CD14-positive monocyte (primary cell): ENCODE measurements around the gene SLC24A3. TPM values are rescaled to one million over a fixed set of nuclear protein-coding genes. Genes with fewer than 3 reads are reported as not detected.
A peak's percentile ranks its signal among the peaks of the same experiment; 100 is the strongest.

Experiments used
- DNase-seq, 3 donors: peaks; one replicate each; pipeline ENCODE4 v3.0.0-alpha.2; 2011 to 2022
- H2AFZ ChIP-seq: 2 replicates; pipeline ENCODE4 v1.6.0; 2012; ENCODE audit warnings: mild to moderate bottlenecking, low read depth, low read length, inconsistent platforms; ENCODE audit not compliant: insufficient read depth, poor library complexity, severe bottlenecking
- H3K27ac ChIP-seq, 2 donors: 1 replicate in 1 of 2; 2 replicates in 1 of 2; pipeline ENCODE4 v1.5.1; 2012 to 2013; ENCODE audit warnings: low read length in 2 of 2, control low read depth in 1 of 2, inconsistent platforms in 1 of 2, low read depth in 1 of 2, mild to moderate bottlenecking in 1 of 2
- H3K27me3 ChIP-seq, 2 donors: one replicate each; pipeline versions ENCODE4 v1.6.0 to v1.6.1; 2011 to 2013; ENCODE audit warnings: low read length in 2 of 2; ENCODE audit not compliant: control insufficient read depth in 2 of 2, insufficient read depth in 2 of 2
- H3K36me3 ChIP-seq, 2 donors: replicated peaks in 1 of 2; 1 replicate in 1 of 2; 2 replicates in 1 of 2; pipeline versions ENCODE4 v1.5.1 to v1.6.1; 2012 to 2013; ENCODE audit warnings: low read length in 2 of 2, control low read depth in 1 of 2, inconsistent platforms in 1 of 2, mild to moderate bottlenecking in 1 of 2; ENCODE audit not compliant: insufficient read depth in 2 of 2, control insufficient read depth in 1 of 2
- H3K4me1 ChIP-seq, 2 donors: 1 replicate in 1 of 2; 2 replicates in 1 of 2; pipeline versions ENCODE4 v1.5.1 to v1.6.1; 2012 to 2013; ENCODE audit warnings: low read length in 2 of 2, control low read depth in 1 of 2, inconsistent platforms in 1 of 2, mild to moderate bottlenecking in 1 of 2, moderate library complexity in 1 of 2; ENCODE audit not compliant: insufficient read depth in 2 of 2, control insufficient read depth in 1 of 2
- H3K4me2 ChIP-seq: replicated peaks from 2 replicates; pipeline ENCODE3; 2012; ENCODE audit warnings: low read length, moderate library complexity, mild to moderate bottlenecking; ENCODE audit not compliant: poor library complexity, severe bottlenecking; ENCODE audit errors: extremely low read depth
- H3K4me3 ChIP-seq, 3 experiments: fragments of 200-600 bp in 1 of 3; sonication (generic) in 1 of 3; replicated peaks in 1 of 3; 1 replicate in 2 of 3; 2 replicates in 1 of 3; pipeline ENCODE4 v1.5.1; 2011 to 2013; ENCODE audit warnings: low read length in 3 of 3, mild to moderate bottlenecking in 3 of 3, control low read depth in 2 of 3, low read depth in 2 of 3, inconsistent platforms in 1 of 3, moderate library complexity in 1 of 3
- H3K79me2 ChIP-seq: 2 replicates; pipeline ENCODE4 v1.6.0; 2012; ENCODE audit warnings: mild to moderate bottlenecking, control low read depth, inconsistent platforms, low read length, moderate library complexity; ENCODE audit not compliant: insufficient read depth
- H3K9ac ChIP-seq: 2 replicates; pipeline ENCODE4 v1.6.0; 2017; ENCODE audit warnings: low read length, mild to moderate bottlenecking; ENCODE audit not compliant: insufficient read depth, poor library complexity, severe bottlenecking
- H3K9me3 ChIP-seq, 2 donors: replicated peaks in 1 of 2; 1 replicate in 1 of 2; 2 replicates in 1 of 2; pipeline versions ENCODE4 v1.5.1 to v1.6.1; 2012 to 2013; ENCODE audit warnings: low read length in 2 of 2, control low read depth in 1 of 2; ENCODE audit not compliant: control insufficient read depth in 1 of 2, insufficient read depth in 1 of 2
- H4K20me1 ChIP-seq: 2 replicates; pipeline ENCODE4 v1.6.0; 2012; ENCODE audit warnings: mild to moderate bottlenecking, low read length, control low read depth, moderate library complexity; ENCODE audit not compliant: insufficient read depth
- H3K27ac Mint-ChIP-seq, 7 donors: one replicate each; pipeline ENCODE4 v1.8.0; 2020; ENCODE audit warnings: mild to moderate bottlenecking in 7 of 7, mixed read lengths in 7 of 7, moderate library complexity in 6 of 7, inconsistent platforms in 2 of 7
- H3K27me3 Mint-ChIP-seq, 3 donors: one replicate each; pipeline ENCODE4 v1.8.0; 2021 to 2022; ENCODE audit warnings: low read depth in 3 of 3, mild to moderate bottlenecking in 3 of 3, mixed read lengths in 3 of 3, moderate library complexity in 3 of 3, inconsistent platforms in 1 of 3
- H3K36me3 Mint-ChIP-seq, 2 donors: one replicate each; pipeline ENCODE4 v1.8.0; 2020; ENCODE audit warnings: mixed read lengths in 2 of 2, inconsistent platforms in 1 of 2, mild to moderate bottlenecking in 1 of 2
- H3K4me1 Mint-ChIP-seq: one replicate; pipeline ENCODE4 v1.8.0; 2020; ENCODE audit warnings: mild to moderate bottlenecking, mixed read lengths
- H3K4me3 Mint-ChIP-seq, 2 donors: one replicate each; pipeline ENCODE4 v1.8.0; 2020; ENCODE audit warnings: mild to moderate bottlenecking in 2 of 2, mixed read lengths in 2 of 2, moderate library complexity in 1 of 2
- H3K9me3 Mint-ChIP-seq, 7 donors: one replicate each; pipeline ENCODE4 v1.8.0; 2020 to 2022; ENCODE audit warnings: mixed read lengths in 7 of 7, mild to moderate bottlenecking in 6 of 7, moderate library complexity in 6 of 7, inconsistent platforms in 2 of 7
- CTCF ChIP-seq: fragments of 200-600 bp; IDR thresholded peaks from one replicate; pipeline ENCODE4 v1.8.0; 2022; ENCODE audit warnings: antibody characterized with exemption, mild to moderate bottlenecking
- WGBS: methylation state at CpG from one replicate; pipeline ENCODE4 v1.1.5; 2013; ENCODE audit warnings: missing lambda C conversion rate; ENCODE audit not compliant: insufficient coverage; 5-methylcytosine and 5-hydroxymethylcytosine counted together
- intact Hi-C, 2 donors: fragments of 100-400 bp; cut with micrococcal nuclease; formaldehyde crosslinking; loops; one replicate each; pipeline versions ENCODE4 v1.15.0 to v1.15.1; 2023
- polyA minus RNA-seq: library from RNA; depleted of rRNA, polyadenylated mRNA; stranded (reverse); fragments of >200 nt; gene quantifications from 2 replicates; pipeline ENCODE4 v1.2.3, GENCODE V29; 2012
- polyA plus RNA-seq, 3 donors: library from polyadenylated mRNA; depleted of rRNA in 1 of 3; unstranded in 2 of 3; stranded (reverse) in 1 of 3; fragments of 300-500 nt in 2 of 3; fragments of >200 nt in 1 of 3; fragmentation: Illumina TruSeq in 2 of 3; gene quantifications; 1 replicate in 2 of 3; 2 replicates in 1 of 3; pipeline ENCODE4 v1.2.3, GENCODE V29; 2012 to 2021
- total RNA-seq, 12 experiments: library from RNA in 1 of 12; stranded (reverse) in 1 of 12; fragments of 120-200 nt in 1 of 12; gene quantifications; one replicate each; pipeline ENCODE4 v1.2.4 and lab custom pipeline; 2013 to 2026; ENCODE audit warnings: mixed read lengths in 6 of 12, inconsistent platforms in 1 of 12

SLC24A3 gene
- total RNA-seq (2013), result 0.04 TPM
- polyA plus RNA-seq (under 1 TPM in 2 of 3 donors, not detected in 1; 0.04 to 0.08 TPM), polyA minus RNA-seq (under 0.01 TPM in 1 of 2 replicates, not detected in the other), total RNA-seq (lab: John Stamatoyannopoulos, UW) (0.31 to 2.6 (median 0.43) reads per million in 11 experiments)

- Mint-ChIP-seq H3K27ac (peak within 1 kb of the TSS in 2 of 7 donors; percentile 37 to 70), H3K36me3 (peaks cover 0 to 3% of the 10 kb centered on the region in 2 donors), H3K9me3 (peaks cover 0 to 3% (median 0%) of the 10 kb centered on the region in 7 donors), H3K4me1 (peaks cover 25% of the 10 kb centered on the region), H3K4me3 (peak within 1 kb of the TSS; percentile 71 to 82), H3K27me3 (peaks cover 23 to 42% (median 34%) of the 10 kb centered on the region in 3 donors)
- H3K36me3 ChIP-seq, result no peaks in the 10 kb centered on the region
- peaks cover 14 to 23% of the 10 kb centered on the region in 2 donors for H3K27me3 ChIP-seq
- peak within 1 kb of the TSS; percentile 47 for H3K9ac ChIP-seq
- H4K20me1 ChIP-seq, result no peaks in the 10 kb centered on the region
- peak within 1 kb of the TSS; percentile 83 for H3K4me2 ChIP-seq
- H3K27ac ChIP-seq, result no peak within 1 kb of the TSS
- peaks cover 19 to 21% of the 10 kb centered on the region in 2 donors for H3K4me1 ChIP-seq
- under 1% methylated on average over 54 of the region's 61 CpGs for WGBS
- H3K79me2 ChIP-seq, result no peaks in the 10 kb centered on the region
- DNase-seq, result no peak
- no peak for TF ChIP-seq CTCF
- intact Hi-C loops, result loop anchor here (10.0 kb wide), 2 partner anchors 62 to 102 kb away; no protein-coding TSS in a partner anchor
- H3K9me3 ChIP-seq, result no peaks in the 10 kb centered on the region
- peak within 1 kb of the TSS; percentile 81 for H2AFZ ChIP-seq
- peak within 1 kb of the TSS; percentile 27 to 71 (median 32) for H3K4me3 ChIP-seq
These were observed at the start of gene SLC24A3 for GRCh38 chr20:19212469-19212815. TSS of gene SLC24A3 (plus strand) at chr20:19212642.

- no peaks in the 10 kb centered on the region for H3K4me1 ChIP-seq
- DNase-seq, result no peak
- H3K4me3 Mint-ChIP-seq, result no peak overlapping the region
- no peak overlapping the region for H2AFZ ChIP-seq
- TF ChIP-seq CTCF, result no peak
- intact Hi-C loops, result no loop called here
- H3K79me2 ChIP-seq, result no peaks in the 10 kb centered on the region
- no peak overlapping the region for H3K27ac Mint-ChIP-seq
- H3K9ac ChIP-seq, result no peak overlapping the region
- H3K27me3 ChIP-seq, result no peaks in the 10 kb centered on the region
- no peaks in the 10 kb centered on the region for H3K4me1 Mint-ChIP-seq
- H3K4me3 ChIP-seq, result no peak overlapping the region
- no peaks in the 10 kb centered on the region for H4K20me1 ChIP-seq
- no peak overlapping the region for H3K4me2 ChIP-seq
- H3K27ac ChIP-seq, result no peak overlapping the region
- peaks cover 0 to 2% (median 0%) of the 10 kb centered on the region in 3 donors for H3K27me3 Mint-ChIP-seq
- no peaks in the 10 kb centered on the region for H3K36me3 Mint-ChIP-seq
- peaks cover 7 to 12% of the 10 kb centered on the region in 2 donors for H3K9me3 ChIP-seq
- H3K36me3 ChIP-seq, result no peaks in the 10 kb centered on the region
- peaks cover 15 to 32% (median 25%) of the 10 kb centered on the region in 7 donors for H3K9me3 Mint-ChIP-seq
These were observed 42.3 kb upstream of the SLC24A3 start for GRCh38 chr20:19170148-19170547.
